Measurements from ENCODE around the gene MR1. TPM values are rescaled to one million over a fixed set of nuclear protein-coding genes. Genes with fewer than 3 reads are reported as not detected.
"Not testable (repeated sequence)": the region's sequence is repeated elsewhere in the genome, so short reads cannot be mapped to it uniquely, and the experiment has no call there.

MR1 gene
- total and polyA plus RNA-seq, 3 donors from 2014 or later, result 5.8 to 8.6 (median 7.1) TPM

DNA sequence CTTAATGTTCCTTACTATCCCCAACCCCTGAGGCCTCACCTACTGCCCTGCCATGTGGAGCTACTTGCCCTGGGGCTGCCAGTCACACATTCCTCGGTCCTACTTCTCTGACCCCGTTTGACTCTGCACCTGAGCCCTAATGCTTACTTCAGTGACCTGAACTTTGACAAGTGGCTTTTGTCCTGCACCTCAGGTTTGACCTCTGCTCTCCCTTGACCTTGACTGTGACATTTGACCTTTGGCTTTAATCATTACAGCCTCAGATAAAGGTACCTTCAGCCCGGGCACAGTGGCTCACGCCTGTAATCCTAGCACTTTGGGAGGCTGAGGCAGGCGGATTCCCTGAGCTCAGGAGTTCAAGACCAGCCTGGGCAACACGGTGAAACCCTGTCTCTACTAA, 22.8 kb downstream of the MR1 start:
- TF ChIP-seq, protein P1, sequence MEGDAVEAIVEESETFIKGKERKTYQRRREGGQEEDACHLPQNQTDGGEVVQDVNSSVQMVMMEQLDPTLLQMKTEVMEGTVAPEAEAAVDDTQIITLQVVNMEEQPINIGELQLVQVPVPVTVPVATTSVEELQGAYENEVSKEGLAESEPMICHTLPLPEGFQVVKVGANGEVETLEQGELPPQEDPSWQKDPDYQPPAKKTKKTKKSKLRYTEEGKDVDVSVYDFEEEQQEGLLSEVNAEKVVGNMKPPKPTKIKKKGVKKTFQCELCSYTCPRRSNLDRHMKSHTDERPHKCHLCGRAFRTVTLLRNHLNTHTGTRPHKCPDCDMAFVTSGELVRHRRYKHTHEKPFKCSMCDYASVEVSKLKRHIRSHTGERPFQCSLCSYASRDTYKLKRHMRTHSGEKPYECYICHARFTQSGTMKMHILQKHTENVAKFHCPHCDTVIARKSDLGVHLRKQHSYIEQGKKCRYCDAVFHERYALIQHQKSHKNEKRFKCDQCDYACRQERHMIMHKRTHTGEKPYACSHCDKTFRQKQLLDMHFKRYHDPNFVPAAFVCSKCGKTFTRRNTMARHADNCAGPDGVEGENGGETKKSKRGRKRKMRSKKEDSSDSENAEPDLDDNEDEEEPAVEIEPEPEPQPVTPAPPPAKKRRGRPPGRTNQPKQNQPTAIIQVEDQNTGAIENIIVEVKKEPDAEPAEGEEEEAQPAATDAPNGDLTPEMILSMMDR (IDR thresholded peaks at IDR 0.05), result no peak
- TF ChIP-seq POLR2A (IDR thresholded peaks at IDR 0.05), result no peak
- 91 to 93% methylated on average over 6 of the region's 6 CpGs for WGBS, 2 donors
- no peaks in the 10 kb centered on the region for H3K9me3 ChIP-seq
- no peak overlapping the region for H3K4me3 ChIP-seq
- no peaks in the 10 kb centered on the region for H3K36me3 ChIP-seq (ENCODE audit: low read depth, missing control alignments)
- H3K4me1 ChIP-seq, result no peaks in the 10 kb centered on the region
- H3K27me3 ChIP-seq, result no peaks in the 10 kb centered on the region
- no peak for DNase-seq
- intact Hi-C loops (cut with DNase I; ENCODE audit: low total_unique reads), result no loop called here
- H3K27ac ChIP-seq, result no peak overlapping the region

DNA sequence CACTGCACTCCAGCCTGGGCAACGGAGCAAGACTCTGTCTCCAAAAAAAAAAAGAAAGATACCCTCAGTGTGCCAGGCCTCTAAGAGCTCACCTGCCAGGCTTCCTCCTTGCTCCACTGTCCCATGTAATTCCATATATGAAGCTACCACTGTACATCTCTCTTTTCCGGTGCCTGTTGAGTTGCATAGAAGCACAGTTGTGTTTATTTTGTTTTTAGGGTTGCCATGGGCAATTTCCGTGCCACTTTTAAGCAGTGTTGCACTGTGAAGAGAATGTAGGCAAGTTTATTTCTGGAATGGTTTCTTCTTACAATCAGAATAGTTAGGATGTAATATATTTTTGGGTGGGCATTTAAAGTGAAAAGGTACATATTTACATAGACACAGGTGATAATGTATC, 23.3 kb downstream of the MR1 start:
- 70 to 93% methylated on average over 3 of the region's 3 CpGs for WGBS, 2 donors
- Histone ChIP-seq H3K27me3 (no peaks in the 10 kb centered on the region), H3K27ac (no peak overlapping the region), H3K4me3 (no peak overlapping the region), H3K9me3 (no peaks in the 10 kb centered on the region), H3K36me3 (ENCODE audit: low read depth, missing control alignments) (no peaks in the 10 kb centered on the region), H3K4me1 (no peaks in the 10 kb centered on the region)
- TF ChIP-seq, protein P1 (IDR thresholded peaks at IDR 0.05), result no peak
- no peak for TF ChIP-seq POLR2A (IDR thresholded peaks at IDR 0.05)
- intact Hi-C loops (cut with DNase I; ENCODE audit: low total_unique reads), result no loop called here
- DNase-seq, result no peak

DNA sequence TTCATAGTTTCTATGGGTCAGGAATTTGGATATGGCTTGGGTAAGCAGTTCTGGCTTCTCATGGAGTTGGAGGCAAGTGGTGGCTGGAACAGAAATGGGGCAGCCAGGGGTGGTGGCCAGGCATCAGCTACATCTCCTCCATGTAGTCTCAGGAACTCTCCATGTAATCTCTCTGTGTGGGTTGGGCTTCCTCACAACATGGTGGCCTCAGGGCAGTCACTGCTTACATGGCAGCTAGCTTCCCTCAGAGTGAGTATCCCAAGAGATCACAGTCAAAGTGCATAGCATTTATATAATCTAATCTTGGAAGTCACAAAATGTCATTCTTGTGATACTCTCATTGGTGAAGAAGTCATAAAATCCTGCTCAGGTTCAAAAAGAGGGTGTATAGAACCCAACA, 25.7 kb downstream of the MR1 start:
- Histone ChIP-seq H3K4me1 (no peaks in the 10 kb centered on the region), H3K9me3 (no peaks in the 10 kb centered on the region), H3K27ac (no peak overlapping the region), H3K36me3 (ENCODE audit: low read depth, missing control alignments) (no peaks in the 10 kb centered on the region), H3K4me3 (no peak overlapping the region), H3K27me3 (no peaks in the 10 kb centered on the region)
- TF ChIP-seq POLR2A (IDR thresholded peaks at IDR 0.05), result no peak
- TF ChIP-seq, protein P1 (IDR thresholded peaks at IDR 0.05), result no peak
- intact Hi-C loops (cut with DNase I; ENCODE audit: low total_unique reads), result no loop called here
- no peak for DNase-seq

DNA sequence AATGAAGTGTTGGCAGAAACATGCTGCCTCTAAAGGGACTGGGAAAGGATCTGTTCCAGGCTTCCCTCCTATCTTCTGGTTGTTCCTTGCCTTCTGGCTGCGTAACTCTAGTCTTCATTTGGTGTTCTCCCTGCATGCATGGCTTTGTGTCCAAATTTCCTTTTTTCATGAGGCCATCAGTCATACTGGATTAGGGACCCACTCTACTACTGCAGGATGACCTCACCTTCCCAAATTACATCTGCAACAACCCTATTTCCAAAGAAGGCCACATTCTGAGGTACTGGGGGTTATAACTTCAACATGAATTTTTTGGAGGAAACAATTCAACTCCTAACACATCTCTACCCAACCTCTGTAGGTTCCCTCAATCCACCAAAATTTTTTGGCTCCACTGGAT, 26.3 kb downstream of the MR1 start:
- DNase-seq, result no peak
- no peak overlapping the region for H3K4me3 ChIP-seq
- TF ChIP-seq POLR2A (IDR thresholded peaks at IDR 0.05), result no peak
- TF ChIP-seq, protein P1 (IDR thresholded peaks at IDR 0.05), result no peak
- no peaks in the 10 kb centered on the region for H3K36me3 ChIP-seq (ENCODE audit: low read depth, missing control alignments)
- H3K27me3 ChIP-seq, result no peaks in the 10 kb centered on the region
- WGBS, 2 donors, result 94 to 100% methylated on average over 1 of the region's 1 CpG
- H3K27ac ChIP-seq, result no peak overlapping the region
- no peaks in the 10 kb centered on the region for H3K4me1 ChIP-seq
- intact Hi-C loops (cut with DNase I; ENCODE audit: low total_unique reads), result no loop called here
- H3K9me3 ChIP-seq, result no peaks in the 10 kb centered on the region

DNA sequence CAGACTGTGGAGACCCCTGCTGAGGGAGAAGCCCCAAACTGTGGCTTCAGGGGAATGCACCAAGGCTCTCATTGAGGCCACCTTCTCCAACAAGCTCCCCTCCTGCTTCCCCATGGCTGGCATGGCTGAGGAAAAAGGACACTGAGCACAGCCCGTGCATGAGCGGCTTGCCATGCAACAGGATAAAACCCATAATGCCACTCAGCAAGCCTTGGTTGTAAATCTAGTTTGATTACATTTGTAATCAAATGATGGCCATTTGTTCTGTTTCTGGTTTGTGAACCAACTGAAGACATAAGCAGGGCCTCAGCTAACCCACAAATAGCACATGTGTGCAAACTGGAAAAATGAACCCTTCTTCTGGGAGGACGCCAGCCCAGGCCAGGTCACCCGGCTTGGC, 27.2 kb downstream of the MR1 start:
- H3K27me3 ChIP-seq; H3K4me1 ChIP-seq; H3K36me3 ChIP-seq (ENCODE audit: low read depth, missing control alignments); H3K27ac ChIP-seq; H3K9me3 ChIP-seq; DNase-seq; intact Hi-C loops (cut with DNase I; ENCODE audit: low total_unique reads); H3K4me3 ChIP-seq: not testable (repeated sequence)
- WGBS, 2 donors, result 80 to 84% methylated on average over 4 of the region's 4 CpGs

Measured in testis (tissue), 3 donors.